Heart left ventricle (tissue), 16 donors: ENCODE results near the gene OR1D5. TPM values are rescaled to one million over a fixed set of nuclear protein-coding genes. Genes with fewer than 3 reads are reported as not detected.

ENCODE experiments used
- ATAC-seq, 4 donors: fragments of 200-7000 bp; cut with Tn5 transposase; one replicate each; pipeline ENCODE4 v1.9.1; 2020 to 2022; ENCODE audit warnings: moderate library complexity in 4 of 4, mild to moderate bottlenecking in 3 of 4, moderate number of reproducible peaks in 1 of 4
- DNase-seq, 5 donors: peaks; one replicate each; pipeline ENCODE4 v3.0.0-alpha.2; 2020
- H3K27ac ChIP-seq, 12 donors: fragments of 200-600 bp; sonication (generic) in 4 of 12; one replicate each; pipeline versions ENCODE4 v1.5.0 to v1.8.0; 2016 to 2022; ENCODE audit warnings: mild to moderate bottlenecking in 2 of 12
- H3K27me3 ChIP-seq, 9 donors: fragments of 200-600 bp; sonication (generic) in 2 of 9; one replicate each; pipeline versions ENCODE4 v1.5.1 to v1.8.0; 2016 to 2022; ENCODE audit warnings: mild to moderate bottlenecking in 3 of 9
- H3K36me3 ChIP-seq, 9 donors: fragments of 200-600 bp; sonication (generic) in 2 of 9; one replicate each; pipeline versions ENCODE4 v1.5.0 to v1.8.0; 2018 to 2022; ENCODE audit warnings: mild to moderate bottlenecking in 2 of 9
- H3K4me1 ChIP-seq, 12 donors: fragments of 200-600 bp; sonication (generic) in 4 of 12; one replicate each; pipeline versions ENCODE4 v1.5.0 to v1.8.0; 2016 to 2022; ENCODE audit warnings: mild to moderate bottlenecking in 3 of 12
- H3K4me3 ChIP-seq, 12 donors: fragments of 200-600 bp; sonication (generic) in 4 of 12; one replicate each; pipeline versions ENCODE4 v1.5.0 to v1.8.0; 2017 to 2022; ENCODE audit warnings: mild to moderate bottlenecking in 9 of 12, moderate library complexity in 4 of 12
- H3K9me3 ChIP-seq, 12 donors: fragments of 200-600 bp; sonication (generic) in 4 of 12; one replicate each; pipeline versions ENCODE4 v1.5.0 to v1.8.0; 2016 to 2022; ENCODE audit warnings: mild to moderate bottlenecking in 1 of 12
- POLR2A ChIP-seq, 2 donors: fragments of 450-650 bp; IDR thresholded peaks; one replicate each; pipeline ENCODE4 v1.6.1; 2017; ENCODE audit warnings: antibody characterized with exemption in 2 of 2, mild to moderate bottlenecking in 2 of 2, moderate library complexity in 2 of 2
- WGBS, 4 donors: extraction: QIAGEN DNeasy Blood & Tissue Kit in 2 of 4; methylation state at CpG; one replicate each; pipeline versions ENCODE4 v1.1.5 to v1.1.7; 2013 to 2018; 5-methylcytosine and 5-hydroxymethylcytosine counted together
- intact Hi-C, 10 donors: fragments of 100-400 bp; cut with DNase I; formaldehyde crosslinking; loops; one replicate each; pipeline versions ENCODE4 v1.11.1 to v1.14.2; 2022
- polyA plus RNA-seq, 2 donors: library from polyadenylated mRNA; stranded (reverse); fragments of 200-250 nt; gene quantifications; one replicate each; pipeline ENCODE4 v1.2.3, GENCODE V29; 2013
- total RNA-seq, 9 donors: library from RNA; depleted of rRNA in 2 of 9; stranded (reverse); fragments of >200 nt in 2 of 9; fragmentation: NEBNext Ultra II Directional in 3 of 9; extraction: Animal tissue kit (Norgen Biotek cat#: 25700) in 3 of 9; gene quantifications; one replicate each; pipeline versions ENCODE4 v1.1.0 to v1.2.4, GENCODE V29; 2016 to 2023
- TF ChIP-seq, protein P1 (sequence below), 12 donors: fragments of 200-600 bp; sonication (generic) in 4 of 12; IDR thresholded peaks; one replicate each; pipeline versions ENCODE4 v1.5.0 to v1.8.0; 2018 to 2022; ENCODE audit warnings: antibody characterized with exemption in 12 of 12, mild to moderate bottlenecking in 5 of 12
- donor health status: ischemic (EF 13 %, LVEDD 7.1; RV severe dilation, severe dysfunction).
- donor health status: healthy with polysubstance abuse.
- donor health status: DM: no; HTN: yes; CAD: no.
- donor health status: DM: no; HTN: no; CAD: no.
- donor health status: ischemic (EF 25% LVEDD 6.9; RV normal size, moderate dysfunction).
- donor health status: ischemic (EF 25% LVEDD 5.7; RV mildly dilated, moderate dysfunction).
- donor health status: healthy.
- donor health status: DM: yes; HTN: yes; CAD: no.
- donor health status: ischemic (EF 35%, LVEDD 5.7; RV mildly dilated, moderate dysfunction).
- donor health status: nonischemic (EF 11% LVEDD 7.7; RV severe dilation, severe dysfunction).
- donor health status: DM: yes; HTN: yes; CAD: no.
- donor health status: PGD.
- donor health status: ischemic (EF 29% LVEDD 5.4; RV normal size, mild dysfunction).
- donor health status: nonischemic (EF 23%, LVEDD 6.1; RV moderate dilation, normal function).

Gene OR1D5
- total and polyA plus RNA-seq, 11 donors, result not detected

DNA sequence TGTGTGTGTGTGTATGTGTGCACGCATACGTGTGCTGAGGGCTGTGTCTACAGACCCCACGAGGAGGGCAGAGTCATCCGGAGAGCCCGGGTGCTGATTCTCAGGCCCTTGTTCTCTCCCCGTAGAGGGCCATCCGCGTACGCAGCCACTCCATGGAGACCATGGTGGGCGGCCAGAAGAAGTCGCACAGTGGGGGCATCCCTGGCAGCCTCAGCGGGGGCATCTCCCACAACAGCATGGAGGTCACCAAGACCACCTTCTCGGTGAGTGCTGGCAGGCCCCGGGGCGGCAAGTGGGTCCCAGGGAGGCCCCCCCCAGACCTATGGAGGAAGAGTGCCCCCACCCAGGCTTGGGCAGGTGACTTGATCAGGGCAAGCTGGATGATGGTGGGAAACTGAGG, 45.5 kb downstream of the OR1D5 start:
- intact Hi-C loops, result loop anchor here in 1 of 10 donors (10.0 kb wide), 1 partner anchor 83 kb away; no protein-coding TSS in a partner anchor
- peak in 2 of 5 donors; percentile 6 to 43 for DNase-seq
- no peak for ATAC-seq
- no peak for TF ChIP-seq POLR2A (IDR thresholded peaks at IDR 0.05)
- TF ChIP-seq, protein P1, sequence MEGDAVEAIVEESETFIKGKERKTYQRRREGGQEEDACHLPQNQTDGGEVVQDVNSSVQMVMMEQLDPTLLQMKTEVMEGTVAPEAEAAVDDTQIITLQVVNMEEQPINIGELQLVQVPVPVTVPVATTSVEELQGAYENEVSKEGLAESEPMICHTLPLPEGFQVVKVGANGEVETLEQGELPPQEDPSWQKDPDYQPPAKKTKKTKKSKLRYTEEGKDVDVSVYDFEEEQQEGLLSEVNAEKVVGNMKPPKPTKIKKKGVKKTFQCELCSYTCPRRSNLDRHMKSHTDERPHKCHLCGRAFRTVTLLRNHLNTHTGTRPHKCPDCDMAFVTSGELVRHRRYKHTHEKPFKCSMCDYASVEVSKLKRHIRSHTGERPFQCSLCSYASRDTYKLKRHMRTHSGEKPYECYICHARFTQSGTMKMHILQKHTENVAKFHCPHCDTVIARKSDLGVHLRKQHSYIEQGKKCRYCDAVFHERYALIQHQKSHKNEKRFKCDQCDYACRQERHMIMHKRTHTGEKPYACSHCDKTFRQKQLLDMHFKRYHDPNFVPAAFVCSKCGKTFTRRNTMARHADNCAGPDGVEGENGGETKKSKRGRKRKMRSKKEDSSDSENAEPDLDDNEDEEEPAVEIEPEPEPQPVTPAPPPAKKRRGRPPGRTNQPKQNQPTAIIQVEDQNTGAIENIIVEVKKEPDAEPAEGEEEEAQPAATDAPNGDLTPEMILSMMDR (IDR thresholded peaks at IDR 0.05), result no peak
- no peaks in the 10 kb centered on the region for H3K27me3 ChIP-seq
- H3K4me3 ChIP-seq, result no peak overlapping the region
- WGBS, 4 donors, result 93 to 98% (median 96%) methylated on average over 8 to 15 of the region's 15 CpGs
- peaks cover 0 to under 1% (median 0%) of the 10 kb centered on the region in 12 donors for H3K4me1 ChIP-seq
- peaks cover 0 to 27% (median 6%) of the 10 kb centered on the region in 9 donors for H3K36me3 ChIP-seq
- H3K27ac ChIP-seq, result no peak overlapping the region
- peaks cover 0 to 16% (median 3%) of the 10 kb centered on the region in 12 donors for H3K9me3 ChIP-seq

DNA sequence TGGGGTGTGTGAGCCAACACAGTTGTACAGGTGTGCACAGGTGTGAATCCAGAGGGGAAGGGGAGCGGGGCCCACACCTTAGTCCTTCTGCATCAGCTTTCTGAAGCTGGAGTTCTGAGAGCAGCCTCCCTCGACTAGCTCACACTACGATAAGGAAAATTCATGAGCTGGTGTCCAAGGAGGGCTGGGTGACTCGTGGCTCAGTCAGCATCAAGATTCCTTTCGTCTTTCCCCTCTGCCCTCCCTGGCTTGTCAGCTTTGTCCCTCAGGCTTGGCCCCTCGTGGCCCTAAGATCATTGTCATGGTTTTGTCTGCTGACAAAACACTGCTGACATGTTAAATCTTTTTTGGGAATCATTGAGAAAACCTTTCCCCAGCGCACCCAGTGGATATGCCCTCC, 47.5 kb downstream of the OR1D5 start:
- DNase-seq (peak in 1 of 5 donors; percentile 10), ATAC-seq (no peak)
- no peak for TF ChIP-seq POLR2A (IDR thresholded peaks at IDR 0.05)
- TF ChIP-seq, protein P1 (IDR thresholded peaks at IDR 0.05), result no peak
- Histone ChIP-seq H3K27me3 (no peaks in the 10 kb centered on the region), H3K36me3 (peaks cover 0 to 18% (median 5%) of the 10 kb centered on the region in 9 donors), H3K4me1 (peaks cover 0 to 4% (median 0%) of the 10 kb centered on the region in 12 donors), H3K4me3 (no peak overlapping the region), H3K9me3 (no peaks in the 10 kb centered on the region), H3K27ac (no peak overlapping the region)
- 73 to 83% (median 82%) methylated on average over 7 of the region's 7 CpGs for WGBS, 4 donors
- intact Hi-C loops, result loop anchor here in 1 of 10 donors (10.0 kb wide), 1 partner anchor 81 kb away; no protein-coding TSS in a partner anchor

DNA sequence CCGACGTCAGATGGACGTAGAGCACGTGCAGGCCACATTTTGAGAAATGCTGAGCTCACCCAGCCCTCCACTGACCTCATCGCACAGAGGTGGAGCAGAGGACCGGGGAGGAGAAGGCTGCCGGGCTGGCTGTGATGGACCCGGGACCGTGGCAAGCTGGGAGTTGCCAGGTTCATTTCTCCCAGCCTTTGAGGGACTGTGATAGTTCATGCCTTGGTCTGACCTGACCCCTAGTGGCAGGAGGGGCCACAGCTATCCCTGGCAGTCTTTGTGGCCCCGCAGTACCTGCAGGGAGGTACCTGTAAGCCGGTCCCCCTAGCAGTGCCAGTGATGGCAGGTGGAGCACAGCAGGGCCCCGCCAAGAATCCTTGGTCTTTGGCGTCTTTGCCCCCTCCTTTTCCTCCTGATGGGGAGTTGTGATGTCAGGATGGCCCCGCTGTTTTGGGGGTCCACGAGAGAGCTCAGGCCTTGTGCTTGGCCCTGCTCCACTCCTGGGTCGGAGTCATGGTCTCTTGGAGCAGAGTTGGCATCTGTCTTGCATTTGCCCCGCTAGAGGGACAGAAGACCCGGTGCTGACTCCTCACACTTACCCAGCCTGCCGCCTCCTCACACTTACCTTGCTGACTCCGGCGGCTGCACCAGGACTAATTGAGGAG, 50.4 kb downstream of the OR1D5 start:
- intact Hi-C loops, result loop anchor here (1.0 to 10.0 kb wide), 7 partner anchors 76 to 185 kb away; no protein-coding TSS in a partner anchor
- Histone ChIP-seq H3K4me1 (peaks cover 0 to 4% (median 0%) of the 10 kb centered on the region in 12 donors), H3K36me3 (peaks cover 0 to 23% (median 5%) of the 10 kb centered on the region in 9 donors), H3K27ac (no peak overlapping the region), H3K27me3 (no peaks in the 10 kb centered on the region), H3K9me3 (no peaks in the 10 kb centered on the region), H3K4me3 (no peak overlapping the region)
- ATAC-seq, result peak; percentile 76 to 90 (median 87)
- WGBS, 4 donors, result 61 to 73% (median 64%) methylated on average over 16 to 21 of the region's 21 CpGs
- DNase-seq, result peak; percentile 61 to 72 (median 62)
- TF ChIP-seq, protein P1 (IDR thresholded peaks at IDR 0.05), result peak; percentile 66 to 87 (median 82)
- TF ChIP-seq POLR2A (IDR thresholded peaks at IDR 0.05), result no peak

Other genes with a start within 250 kb of the OR1D5 start
- gene OR1D2, start 40.8 kb upstream of the OR1D5 start, total RNA-seq, result not detected
- gene OR1D2, start 40.8 kb upstream of the OR1D5 start, polyA plus RNA-seq, result not detected
- not detected for gene OR1G1, start 63.9 kb upstream of the OR1D5 start, total RNA-seq
- not detected for gene OR1G1, start 63.9 kb upstream of the OR1D5 start, polyA plus RNA-seq
- not detected for gene OR1A2, start 133.9 kb upstream of the OR1D5 start, total RNA-seq
- gene OR1A2, start 133.9 kb upstream of the OR1D5 start, polyA plus RNA-seq, result not detected
- not detected for gene OR1A1, start 144.1 kb upstream of the OR1D5 start, total RNA-seq
- not detected for gene OR1A1, start 144.1 kb upstream of the OR1D5 start, polyA plus RNA-seq
- not detected for gene OR3A1, start 234.8 kb upstream of the OR1D5 start, total RNA-seq
- not detected for gene OR3A1, start 234.8 kb upstream of the OR1D5 start, polyA plus RNA-seq